Measurements from ENCODE around the gene OSBPL10.
"Not testable (repeated sequence)": the region's sequence is repeated elsewhere in the genome, so short reads cannot be mapped to it uniquely, and the experiment has no call there.

The OSBPL10 gene

DNA sequence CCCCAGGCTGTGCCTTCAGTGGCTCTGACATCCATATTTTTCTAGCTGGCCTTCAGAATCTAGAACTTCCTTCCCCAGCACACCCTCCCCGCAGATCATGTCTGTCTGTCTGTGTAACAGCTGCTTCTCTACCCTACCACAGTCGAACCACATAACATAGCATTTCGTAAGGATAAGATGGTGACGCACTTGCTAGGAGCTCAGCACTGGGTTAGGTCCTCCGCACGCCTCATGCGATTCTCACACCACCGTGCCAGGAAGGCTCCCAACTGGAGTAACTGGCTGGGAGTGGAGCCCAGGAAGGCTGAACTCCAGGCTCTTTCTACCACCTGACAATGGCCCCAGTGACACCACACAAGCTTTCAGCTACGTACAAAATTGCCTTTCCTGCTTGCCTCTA is 279.8 kb downstream of the OSBPL10 start:
- no peak for DNase-seq (ENCODE audit: low read depth)

DNA sequence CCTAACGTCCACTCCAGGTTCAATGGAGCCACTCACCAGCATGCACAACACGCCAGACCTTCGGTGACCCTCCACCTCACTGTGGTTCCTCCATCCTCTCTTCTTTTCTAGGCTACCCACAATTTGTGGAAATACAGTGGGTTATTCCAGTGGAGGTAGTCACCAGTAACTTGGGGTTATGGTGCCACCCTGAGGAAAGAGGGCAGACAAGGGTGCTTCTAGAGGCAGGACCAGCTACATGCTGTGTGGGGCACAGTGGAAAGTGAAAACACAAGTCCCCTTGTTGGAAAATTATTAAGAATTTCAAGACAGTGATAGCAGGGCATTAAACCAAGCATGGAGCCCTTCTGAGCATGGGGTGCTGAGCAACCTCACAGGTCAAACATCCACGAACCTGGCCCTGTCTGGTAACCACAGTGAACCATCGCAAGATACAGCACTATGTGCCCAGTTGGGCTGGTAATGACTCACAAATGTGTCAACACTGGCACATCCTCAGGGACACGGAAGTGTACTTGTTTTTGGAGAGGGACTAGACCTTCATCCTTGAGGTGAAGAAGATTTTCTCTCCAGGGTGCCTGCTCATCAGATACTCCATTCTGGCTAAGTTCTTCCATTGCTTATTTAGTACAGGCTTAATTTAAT is 281.6 kb downstream of the OSBPL10 start:
- no peak for DNase-seq (ENCODE audit: low read depth)

DNA sequence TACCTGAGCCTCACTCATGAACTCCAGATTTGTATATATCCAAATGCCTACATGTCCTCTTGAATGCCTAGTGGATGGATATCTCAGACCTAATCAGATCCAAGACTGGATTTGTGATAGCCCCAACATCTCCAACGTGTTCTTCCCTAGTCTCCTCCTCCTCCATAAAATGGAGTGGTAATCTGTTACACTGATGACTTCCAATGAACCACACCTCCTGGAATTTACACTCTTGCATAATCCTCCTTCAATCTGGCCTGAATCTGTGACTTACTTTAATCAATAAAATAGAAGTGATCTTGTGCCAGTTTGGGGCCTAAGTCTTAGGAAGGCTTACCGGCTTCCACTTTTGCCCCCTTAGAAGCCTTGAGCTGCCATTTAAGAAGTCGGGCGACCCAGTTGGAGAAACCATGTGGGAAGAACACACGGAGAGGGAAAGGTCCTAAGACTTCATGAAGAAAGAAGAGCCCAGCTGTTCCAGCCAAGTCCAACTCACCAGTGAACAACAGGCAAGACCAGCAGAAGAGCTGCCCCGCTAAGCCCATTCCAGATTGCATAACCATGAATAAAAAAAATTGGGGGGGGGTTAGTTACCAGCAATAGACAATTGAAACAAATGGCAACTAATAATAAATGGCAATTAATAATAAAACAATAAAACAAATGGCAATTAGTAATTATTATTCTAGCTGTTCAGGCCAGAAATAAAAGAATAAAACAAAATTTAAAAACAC is 284.1 kb downstream of the OSBPL10 start:
- no peak for DNase-seq (ENCODE audit: low read depth)

DNA sequence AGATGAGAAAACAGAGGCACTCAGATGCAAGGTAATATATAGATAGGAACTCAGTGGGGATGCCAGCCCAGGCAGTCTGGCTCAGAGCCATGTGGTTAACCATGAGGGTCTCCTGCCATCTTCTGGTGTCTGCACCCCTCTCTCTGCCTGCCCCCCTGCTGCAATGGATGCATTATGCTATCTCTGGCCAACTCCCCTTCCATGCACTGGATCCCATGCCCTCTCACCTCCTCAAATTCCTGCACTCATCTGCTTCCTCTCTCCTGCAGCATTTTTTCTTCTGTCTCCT is 285.1 kb downstream of the OSBPL10 start:
- no peak for DNase-seq (ENCODE audit: low read depth)

DNA sequence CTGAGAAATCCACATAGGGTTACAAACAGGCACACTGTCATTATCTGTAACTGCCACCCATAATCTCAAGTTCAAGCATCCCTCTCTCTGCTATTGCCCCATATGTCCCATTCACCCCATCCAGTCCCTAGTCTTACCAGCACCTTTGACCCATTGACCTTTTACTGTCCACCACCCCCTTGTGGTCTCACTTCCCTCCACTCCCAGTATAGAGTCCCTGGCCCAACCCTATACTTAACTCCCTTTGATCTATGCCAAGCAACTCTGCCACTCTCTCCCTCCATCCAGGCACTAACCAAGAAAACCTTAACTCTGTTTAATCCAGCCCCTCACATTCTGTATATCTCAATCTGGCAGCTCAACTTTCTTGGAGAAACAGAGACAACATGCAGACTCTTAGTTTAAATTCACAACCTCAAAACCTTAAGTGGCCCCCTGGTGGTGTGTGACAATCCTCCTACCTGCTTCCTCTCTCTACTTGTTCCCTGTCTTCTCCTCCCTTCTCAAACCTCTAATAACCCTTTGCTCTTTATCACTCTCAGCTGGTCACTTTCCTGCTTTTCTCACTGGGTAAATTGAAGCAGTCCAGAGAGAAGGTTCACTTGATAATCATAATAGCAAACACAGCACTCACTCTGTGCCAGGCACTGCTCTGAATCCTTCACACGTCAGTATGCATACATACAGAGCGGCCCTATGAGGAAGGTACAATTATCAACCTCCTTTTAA is 285.6 kb downstream of the OSBPL10 start:
- no peak for DNase-seq (ENCODE audit: low read depth)

DNA sequence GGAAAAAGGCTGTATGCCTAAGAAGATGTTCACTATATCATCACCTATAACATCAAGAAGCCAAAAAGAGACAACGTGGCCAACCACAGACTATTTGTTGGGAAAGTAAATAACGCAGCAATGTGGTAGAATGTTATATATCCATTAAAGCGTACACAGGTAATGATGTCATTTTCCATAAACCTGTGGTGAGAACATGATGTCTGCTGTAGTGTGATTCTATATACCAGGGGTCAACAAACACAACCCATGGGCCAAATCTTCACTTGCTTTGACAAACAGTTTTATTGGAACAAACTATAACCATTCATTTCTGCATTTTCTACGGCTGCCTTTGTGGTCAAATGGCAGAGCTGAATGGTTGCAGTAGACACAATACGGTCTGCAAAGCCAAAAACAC is 287.7 kb downstream of the OSBPL10 start:
- DNase-seq (ENCODE audit: low read depth): no peak

DNA sequence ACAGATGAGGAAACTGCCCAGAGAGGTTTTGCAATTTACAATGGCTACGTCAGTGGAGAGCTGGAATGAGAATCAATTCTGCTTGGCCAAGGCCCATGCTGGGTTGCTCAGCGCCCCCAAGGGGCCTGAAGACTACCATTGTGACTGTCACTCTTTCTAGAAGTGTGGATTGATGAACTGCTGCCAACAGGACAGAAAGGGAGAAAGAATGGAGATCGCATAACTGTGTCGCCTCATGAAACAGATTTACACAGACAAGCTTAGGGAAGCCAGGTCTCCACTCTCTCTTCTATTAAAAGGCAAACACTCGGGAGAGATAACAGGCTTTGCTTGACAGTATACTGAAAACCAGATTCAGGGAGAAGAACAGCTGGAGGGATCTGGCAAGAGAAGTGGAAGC is 288.3 kb downstream of the OSBPL10 start:
- no peak for DNase-seq (ENCODE audit: low read depth)

DNA sequence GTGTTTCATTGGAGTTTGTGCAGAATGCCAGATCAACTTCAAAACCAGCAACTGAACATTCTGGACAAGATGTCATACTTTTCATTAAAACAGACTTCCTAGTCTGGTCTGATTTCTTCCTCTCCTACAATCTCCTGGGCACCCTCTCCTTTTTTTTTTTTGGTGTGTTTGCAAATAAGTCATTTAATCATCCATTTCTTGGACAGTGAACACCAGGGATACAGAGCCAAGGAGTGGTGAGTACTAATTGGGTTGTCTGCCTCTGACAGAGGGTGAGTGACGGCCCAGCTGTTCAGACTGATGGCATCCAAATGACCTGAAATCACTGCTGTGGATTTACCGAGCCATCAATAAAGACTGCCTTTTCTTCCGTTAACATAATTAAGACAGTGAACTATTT is 290.3 kb downstream of the OSBPL10 start:
- no peak for DNase-seq (ENCODE audit: low read depth)

DNA sequence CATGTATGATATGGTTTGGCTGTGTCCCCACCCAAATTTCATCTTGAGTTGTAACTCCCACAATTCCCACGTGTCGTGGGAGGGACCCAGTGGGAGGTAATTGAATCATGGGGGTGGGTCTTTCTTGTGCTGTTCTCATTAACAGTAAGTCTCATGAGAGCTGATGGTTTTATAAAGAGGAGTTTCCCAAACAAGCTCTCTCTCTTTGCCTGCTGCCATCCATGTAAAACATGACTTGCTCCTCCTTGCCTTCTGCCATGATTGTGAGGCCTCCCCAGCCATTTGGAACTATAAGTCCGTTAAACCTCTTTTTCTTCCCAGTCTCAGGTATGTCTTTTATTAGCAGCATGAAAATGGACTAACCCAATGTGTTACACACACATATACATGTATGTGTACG is 291.5 kb downstream of the OSBPL10 start:
- not testable (repeated sequence) for DNase-seq (ENCODE audit: low read depth)

DNA sequence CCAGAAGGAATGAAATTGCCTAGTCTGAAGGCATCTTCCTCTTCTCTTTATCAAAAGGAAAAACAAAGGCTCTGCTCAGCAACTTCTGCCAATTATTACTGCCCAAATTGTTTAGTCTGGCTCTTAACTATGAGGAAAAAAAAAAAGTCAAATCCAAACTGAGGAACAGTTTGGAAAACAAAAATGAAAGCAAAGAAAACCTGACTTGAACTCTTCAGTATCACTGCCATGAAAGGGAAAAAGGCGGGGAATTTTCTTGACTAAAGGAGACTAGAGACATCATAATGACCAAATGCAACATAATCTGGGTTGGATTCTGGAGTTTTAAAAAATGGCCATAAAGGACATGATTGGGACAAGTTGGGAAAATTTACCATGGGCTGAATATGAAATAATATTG is 292.1 kb downstream of the OSBPL10 start:
- no peak for DNase-seq (ENCODE audit: low read depth)

DNA sequence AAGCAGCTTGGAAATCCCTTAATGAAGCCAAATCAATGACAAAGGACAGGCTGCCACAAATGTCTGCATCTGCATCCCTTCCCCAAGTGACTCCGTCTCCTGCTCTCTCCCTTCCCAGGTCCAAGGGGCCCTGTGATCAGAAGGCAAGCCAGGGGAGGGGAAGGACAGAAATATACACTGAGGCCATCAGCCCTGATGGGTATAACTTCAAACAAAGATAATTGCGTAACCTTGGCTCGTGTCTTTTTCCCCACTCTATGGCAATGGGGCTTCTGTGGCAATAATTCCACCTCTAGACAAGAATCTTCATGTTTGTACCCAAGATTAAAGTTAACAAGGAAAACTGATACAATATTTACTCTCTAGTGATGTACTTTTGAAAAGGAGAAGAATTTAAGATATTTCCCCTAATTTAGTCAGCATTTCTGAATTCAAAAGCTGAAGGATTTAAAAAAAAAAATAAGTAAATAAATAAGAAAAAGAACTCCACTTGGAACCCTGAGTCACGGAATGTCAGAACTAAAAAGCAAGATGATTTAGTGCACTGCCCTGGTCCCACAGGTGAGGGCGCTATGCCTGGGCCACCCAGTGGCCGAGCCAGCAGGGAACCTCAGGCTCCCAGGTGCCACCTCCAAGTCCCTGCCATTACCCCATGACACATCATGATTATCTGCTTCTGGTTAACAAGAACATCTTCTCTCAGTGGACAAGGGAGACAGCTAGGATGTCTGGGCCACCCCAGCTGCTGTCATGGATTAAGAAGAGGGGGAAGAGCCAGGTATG is 293.9 kb downstream of the OSBPL10 start:
- DNase-seq (ENCODE audit: low read depth): no peak

DNA sequence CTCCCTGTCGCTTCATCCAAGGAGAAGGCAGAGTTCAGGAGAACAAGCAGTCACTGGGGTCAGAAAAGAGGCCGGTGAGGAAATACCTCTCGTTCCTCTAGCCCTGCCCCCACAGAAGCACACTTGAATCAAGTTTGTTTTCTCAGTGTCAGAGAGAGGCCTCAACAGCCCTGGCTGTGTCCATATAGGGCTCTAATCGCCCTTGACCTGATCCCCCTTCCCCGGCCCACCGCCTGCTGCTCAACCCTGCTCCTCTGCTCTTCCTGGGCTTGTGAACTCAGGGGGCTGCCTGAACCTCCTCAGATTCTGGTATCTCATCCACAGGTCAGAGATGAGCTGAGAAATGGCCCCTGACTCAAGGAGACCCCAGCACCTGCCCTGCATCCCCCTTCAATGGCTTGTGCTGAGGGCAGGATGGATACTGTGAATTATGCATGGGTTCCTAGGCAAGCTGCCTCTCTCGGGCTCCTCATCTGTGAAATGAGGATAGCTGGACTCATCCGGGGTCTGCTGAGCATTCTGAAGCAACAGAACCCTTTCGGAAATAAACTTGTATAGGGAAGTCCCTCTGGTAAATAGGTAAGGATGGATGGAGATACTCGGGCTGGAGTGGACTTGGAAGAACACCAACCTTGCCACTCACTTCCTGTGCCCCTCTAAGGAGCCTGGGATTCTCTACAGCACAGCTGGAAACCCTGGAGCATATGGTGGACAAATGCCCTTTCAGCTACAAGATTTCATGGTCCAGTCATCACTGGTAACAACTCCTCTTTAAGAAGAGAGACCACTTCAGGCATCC is 300.8 kb downstream of the OSBPL10 start:
- no peak for DNase-seq (ENCODE audit: low read depth)

DNA sequence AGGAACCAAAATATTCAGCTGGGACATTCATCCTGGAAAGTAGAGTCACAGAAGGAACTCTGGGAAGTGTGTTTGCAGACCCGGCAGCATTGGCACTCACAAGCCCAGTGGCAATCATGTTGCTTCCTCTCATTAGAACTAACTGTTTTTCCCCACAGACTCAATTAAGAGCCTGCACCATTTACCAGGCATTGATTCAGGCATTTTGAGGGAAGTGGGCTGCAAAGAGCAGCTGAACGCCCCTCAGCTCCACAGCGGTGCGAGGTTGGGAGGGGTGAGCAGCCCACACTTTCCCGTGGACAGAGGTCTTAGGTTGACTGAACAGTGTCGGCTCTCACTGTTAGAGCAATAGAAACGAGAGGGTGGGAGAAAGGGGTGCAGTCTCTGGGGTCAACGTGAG is 304.5 kb downstream of the OSBPL10 start:
- no peak for DNase-seq (ENCODE audit: low read depth)

DNA sequence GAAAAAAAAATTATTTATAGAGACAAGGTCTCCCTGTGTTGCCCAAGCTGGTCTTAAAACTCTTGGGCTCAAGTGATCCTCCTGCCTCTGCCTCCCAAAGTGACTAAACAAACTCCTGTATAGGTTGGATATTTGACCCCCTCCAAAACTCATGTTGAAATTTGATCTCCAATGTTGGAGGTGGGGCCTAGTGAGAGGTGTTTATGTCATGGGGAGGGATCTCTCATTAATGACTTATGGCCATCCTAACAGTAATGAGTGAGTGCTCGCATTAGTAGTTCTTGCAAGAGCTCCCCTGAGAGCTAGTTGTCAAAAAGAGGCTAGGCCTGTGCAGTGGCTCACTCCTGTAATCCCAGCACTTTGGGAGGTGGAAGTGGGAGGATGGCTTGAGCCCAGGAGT is 307.1 kb downstream of the OSBPL10 start:
- DNase-seq (ENCODE audit: low read depth): no peak

DNA sequence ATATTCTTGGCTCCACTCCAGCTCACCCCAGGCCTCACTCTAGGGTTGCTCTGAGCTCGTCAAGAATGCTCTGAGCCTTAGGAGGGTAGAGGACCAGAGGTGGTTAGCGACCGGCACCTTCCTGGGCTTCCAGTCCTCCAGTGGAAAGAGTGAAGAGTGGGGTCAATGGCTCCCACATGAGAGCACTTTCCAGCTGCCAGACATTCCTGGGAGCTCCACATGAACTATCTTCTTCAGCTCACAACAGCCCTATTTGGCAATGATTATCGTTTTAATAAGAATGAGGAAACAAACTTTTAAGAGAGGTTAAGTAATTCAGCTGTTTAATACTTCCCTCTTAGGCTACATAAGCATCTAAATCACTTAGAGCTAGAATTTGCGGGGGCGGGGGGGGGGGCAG is 309.1 kb downstream of the OSBPL10 start:
- DNase-seq (ENCODE audit: low read depth): no peak

DNA sequence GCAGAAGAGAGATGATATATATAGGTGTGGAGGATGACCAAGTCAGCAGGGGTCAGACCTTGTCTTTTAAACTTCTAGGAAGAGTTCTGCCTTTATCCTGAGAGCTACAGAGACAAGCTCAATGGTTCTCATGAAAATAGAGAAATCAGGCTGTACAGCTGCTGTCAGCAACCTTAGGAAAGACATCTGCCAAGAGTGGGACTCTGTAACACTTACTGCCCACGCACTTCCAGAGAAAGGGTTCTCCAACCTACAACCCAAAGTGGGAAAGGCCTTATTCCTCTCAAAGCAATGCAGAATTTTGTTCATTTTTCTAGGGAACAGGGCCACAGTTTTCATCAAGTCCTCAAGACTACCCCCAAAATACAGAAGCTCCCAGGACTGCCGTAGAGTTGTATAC is 309.6 kb downstream of the OSBPL10 start:
- DNase-seq (ENCODE audit: low read depth): no peak

DNA sequence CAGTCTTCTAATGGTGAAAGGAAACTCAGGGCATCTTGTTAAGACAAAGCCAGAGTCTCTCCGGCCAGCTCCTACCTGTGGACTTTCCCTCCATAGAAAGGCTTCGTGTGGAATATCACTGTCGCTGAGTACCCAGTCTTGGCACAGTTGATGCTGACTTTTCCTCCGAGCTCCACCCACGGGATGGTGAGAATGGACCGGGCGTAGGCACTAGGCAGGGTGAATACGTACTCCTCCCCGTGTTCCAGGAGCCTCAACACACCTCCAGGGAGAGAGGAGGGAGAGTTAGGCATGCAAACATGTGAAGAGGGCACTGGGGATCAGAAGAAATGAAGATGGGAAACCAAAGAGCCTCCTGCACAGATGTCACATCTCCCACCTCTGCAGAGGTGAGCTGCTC is 310.3 kb downstream of the OSBPL10 start:
- DNase-seq (ENCODE audit: low read depth): no peak

DNA sequence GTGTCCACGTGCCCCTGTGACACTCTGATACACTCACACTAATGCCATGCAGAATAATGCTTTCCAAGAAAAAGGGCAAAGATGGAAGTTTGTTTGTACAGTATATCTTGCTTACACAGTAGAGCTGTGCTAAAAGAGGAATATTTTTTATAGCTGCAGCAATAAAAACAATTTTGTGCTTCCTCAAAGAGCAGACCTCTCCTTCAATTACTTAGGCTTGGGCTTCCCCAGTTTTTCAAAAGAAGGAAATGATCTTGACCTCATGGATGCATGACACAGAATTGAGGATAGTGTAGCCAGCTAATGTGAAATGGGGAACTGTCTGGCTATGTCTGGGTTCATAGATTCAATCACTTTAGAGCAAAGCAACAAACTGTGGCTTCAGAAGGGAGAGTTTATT is 310.9 kb downstream of the OSBPL10 start:
- no peak for DNase-seq (ENCODE audit: low read depth)

DNA sequence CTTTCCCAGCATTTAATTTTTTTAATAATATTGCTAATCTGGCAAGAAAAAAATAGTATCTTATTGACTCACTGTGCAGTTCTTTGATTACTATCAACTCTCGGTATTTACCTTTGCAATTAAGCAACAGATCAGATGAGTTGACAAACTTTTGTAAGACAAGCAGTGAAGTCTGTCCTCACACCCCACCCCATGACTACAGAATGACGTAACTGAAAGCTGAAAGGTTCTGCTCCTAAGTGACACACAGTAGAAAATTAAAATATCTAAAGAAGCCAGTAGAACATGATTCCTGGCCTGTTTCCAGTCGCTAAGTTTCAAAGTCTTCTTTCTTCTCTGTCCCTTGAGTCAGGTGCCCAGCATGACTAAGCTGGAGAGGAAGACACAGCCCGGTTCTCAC is 312.8 kb downstream of the OSBPL10 start:
- no peak for DNase-seq (ENCODE audit: low read depth)

DNA sequence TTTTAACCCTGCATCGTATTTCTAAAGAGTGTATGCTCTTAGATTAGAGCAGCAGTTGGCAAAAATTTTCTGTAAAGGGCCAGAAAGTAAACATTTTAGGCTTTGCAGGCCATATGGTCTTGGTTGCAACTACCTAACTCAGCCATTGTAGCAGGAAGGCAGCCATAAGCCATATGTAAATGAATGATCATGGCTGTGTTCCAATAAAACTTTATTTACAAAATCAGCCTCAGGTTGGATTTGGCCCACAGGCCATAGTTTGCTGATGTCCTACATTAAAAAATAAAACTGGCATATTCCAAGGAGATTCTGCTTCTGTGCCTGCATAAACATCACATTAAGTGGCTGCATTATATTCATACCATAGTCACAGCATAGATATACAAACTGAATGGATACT is 313.5 kb downstream of the OSBPL10 start:
- DNase-seq (ENCODE audit: low read depth): no peak

DNA sequence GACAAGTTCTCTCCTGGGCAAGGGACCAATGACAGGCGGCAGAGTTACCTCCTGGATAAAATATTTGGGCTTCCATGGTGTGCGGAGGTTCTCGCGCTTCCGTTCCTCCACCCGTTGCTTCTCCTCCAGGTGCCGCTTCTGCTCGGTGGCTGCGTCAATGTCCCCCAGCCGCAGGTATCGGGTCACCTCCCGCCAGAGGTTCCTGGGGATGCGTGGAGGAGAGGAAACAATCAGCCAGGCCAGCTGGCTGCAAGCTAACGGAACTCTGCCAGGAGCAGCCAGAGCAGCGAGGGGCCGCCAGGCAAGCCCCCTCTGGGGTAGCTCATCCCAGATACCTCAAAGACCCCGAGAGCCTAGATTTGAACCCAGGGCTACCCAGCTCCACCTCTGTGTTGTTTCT is 317.0 kb downstream of the OSBPL10 start:
- DNase-seq (ENCODE audit: low read depth): no peak

Measured in fibroblast of the conjunctiva (primary cell).